COLO829 (cell line): ENCODE results near the gene OGFR.

Experiments used
- DNase-seq: peaks from one replicate; pipeline ENCODE4 v3.0.0; 2012; ENCODE audit warnings: low spot score

OGFR gene

DNA sequence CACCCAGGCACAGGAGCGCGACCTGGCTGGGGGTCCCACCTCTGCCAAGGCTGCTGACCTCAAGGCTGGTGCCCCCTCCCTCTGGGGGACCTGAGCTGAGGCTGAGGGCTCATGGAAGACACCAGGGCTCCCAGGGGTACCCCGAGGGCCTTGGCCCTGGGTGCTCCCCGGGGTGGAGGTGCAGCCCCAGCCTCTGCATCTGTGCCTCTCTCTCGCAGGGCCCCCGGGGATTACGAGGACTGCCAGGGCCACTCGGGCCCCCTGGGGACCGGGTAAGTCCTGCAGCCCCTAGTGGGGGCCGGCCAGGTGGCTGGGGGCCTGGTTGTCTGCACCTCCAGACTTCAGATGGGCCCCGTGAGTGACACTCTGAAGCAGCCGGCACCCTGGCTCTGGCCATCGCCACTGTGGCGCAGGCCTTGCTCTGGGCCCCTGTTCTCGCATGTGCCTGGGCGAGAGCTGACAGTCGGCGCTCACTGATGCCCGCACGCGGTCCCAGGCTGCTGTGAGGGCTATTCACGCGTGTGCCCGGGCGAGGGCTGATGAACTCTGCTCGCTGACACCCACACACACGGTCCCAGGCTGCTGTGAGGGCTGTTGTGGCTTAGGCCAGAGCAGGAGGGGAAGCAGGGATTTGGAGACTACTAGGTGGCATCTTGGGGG is 21.5 kb downstream of the OGFR start:
- no peak for DNase-seq

- no peak for DNase-seq
Measured at GRCh38 chr20:62826646-62827310, 22.1 kb downstream of the OGFR start.

DNA sequence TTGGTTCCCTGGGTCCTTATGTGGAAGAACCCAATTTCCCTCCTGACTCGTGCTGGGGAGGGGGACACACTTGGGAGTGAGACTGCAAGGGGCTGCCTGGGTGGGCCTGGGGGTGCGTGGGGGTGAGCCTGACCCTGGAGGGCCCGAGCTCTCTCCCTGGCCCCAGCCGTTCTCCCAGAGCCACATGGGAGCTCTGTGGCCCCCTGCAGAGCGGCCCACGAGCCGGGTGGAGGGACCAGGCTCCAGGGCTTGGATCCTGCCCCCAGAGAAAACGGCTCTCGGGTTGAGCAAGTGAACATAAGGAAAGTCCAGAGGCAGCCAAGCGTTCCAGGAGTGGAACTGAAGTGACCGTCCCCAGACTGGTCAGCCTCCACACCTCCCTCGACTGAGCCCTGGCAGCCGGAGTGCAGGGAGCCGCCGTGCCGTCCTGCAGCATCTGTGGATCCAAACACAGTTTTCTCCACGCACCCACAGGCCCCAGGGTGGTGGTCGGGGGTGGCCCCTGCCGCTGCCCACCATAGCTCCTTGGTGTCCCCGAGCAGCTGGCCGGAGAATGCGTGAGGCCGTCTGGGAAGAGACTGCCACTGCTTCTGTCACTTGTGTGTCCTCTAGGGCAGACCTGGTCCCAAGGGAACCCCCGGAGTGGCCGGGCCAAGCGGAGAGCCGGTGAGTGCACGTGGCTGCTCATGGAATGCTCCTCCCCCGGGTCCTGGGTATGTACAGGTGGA is 22.8 kb downstream of the OGFR start:
- DNase-seq = no peak

- DNase-seq = no peak
Measured at GRCh38 chr20:62828051-62828450, 23.4 kb downstream of the OGFR start.

- DNase-seq = no peak
Measured at GRCh38 chr20:62828511-62829230, 24.0 kb downstream of the OGFR start.

DNA sequence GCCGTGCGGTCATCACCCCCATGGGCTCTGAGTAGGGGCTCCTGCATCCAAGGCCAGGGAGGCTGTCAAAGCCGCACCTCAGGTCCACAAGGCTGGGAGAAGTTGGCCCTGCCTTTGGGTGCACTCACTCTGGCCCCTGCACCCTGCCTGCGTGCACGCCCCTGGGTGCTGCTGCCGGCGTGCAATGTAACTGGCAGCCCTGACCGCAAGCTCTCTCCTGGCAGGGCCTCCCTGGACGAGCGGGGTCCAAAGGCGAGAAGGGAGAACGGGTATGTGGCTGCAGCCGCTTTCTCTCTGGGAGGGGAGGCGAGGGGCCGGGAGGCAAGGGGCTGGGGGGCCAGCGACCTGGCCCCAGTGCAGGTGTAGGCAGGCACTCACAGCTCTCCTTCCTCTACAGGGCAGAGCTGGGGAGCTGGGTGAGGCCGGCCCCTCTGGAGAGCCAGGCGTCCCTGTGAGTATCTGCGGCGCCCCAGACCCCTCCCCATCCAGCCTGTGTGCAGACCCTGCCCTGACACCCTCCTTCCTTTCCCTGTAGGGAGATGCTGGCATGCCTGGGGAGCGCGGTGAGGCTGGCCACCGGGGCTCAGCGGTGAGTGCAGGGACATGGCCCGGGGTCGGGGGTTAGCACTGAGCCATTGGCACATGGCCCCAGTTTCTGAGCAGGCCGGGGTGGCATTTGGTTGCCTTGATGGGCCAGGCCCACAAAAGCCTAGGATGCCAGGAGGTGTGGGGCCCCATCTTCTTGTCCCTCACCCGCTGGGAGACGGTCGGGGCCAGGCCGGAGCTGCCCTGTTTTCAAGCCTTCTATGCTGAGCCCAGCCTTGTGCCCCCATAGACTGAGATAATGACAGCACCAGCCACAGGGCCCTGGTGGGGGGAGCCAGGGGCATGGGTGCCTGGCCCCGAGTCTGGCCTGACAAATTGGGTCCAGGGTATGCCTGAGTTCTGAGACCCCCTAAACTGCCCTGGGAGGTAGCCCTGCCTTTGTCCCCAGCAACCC is 24.9 kb downstream of the OGFR start:
- DNase-seq = no peak

- DNase-seq = no peak
Measured at GRCh38 chr20:62830251-62830650, 25.6 kb downstream of the OGFR start.

GRCh38 chr20:62830821-62831220 is 26.2 kb downstream of the OGFR start:
- DNase-seq = no peak

DNA sequence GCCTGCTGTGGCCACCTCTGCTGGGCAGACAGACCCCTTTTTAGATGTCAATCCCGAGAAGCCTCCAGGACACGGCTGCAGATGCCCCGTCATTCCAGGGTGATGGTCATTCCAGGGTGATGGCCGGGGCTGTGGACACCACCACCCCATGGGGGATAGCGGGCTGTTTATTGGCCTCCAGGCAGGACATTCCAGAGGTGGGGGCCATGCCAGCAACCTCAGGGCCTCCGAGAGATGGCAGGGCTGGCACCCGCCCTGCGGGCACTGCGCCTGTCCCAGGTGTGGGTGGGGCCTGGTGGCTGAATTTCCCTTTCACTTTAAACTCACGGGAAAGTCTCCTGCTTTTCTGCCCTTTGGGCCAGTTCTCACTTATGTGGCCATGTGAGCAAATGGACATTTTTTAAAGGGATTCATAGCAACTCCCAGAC is 26.7 kb downstream of the OGFR start:
- no peak for DNase-seq

- no peak for DNase-seq
Measured at GRCh38 chr20:62831854-62832211, 27.2 kb downstream of the OGFR start.

- no peak for DNase-seq
Measured at GRCh38 chr20:62832212-62832922, 27.7 kb downstream of the OGFR start.

DNA sequence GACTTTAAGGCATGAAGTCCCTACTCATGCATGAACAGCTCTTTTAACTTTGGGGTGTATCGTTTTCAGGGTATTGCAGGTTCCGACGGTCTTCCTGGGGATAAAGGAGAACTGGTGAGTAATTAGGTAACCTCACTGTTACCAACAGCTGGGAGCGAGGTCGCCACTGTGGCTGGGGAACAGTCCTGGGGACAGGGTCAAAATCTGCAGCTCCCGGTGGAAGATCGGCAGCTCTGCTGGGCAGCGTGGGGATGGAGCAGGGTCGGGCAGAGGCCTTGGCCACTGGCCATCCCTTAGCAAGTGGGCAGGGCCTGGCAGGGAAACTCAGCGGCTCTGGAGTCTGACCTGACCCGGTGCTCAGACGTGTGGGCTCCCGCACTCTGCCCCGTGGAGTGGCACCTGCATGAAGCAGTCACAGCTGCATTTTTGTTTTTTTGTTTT is 28.3 kb downstream of the OGFR start:
- DNase-seq = no peak

DNA sequence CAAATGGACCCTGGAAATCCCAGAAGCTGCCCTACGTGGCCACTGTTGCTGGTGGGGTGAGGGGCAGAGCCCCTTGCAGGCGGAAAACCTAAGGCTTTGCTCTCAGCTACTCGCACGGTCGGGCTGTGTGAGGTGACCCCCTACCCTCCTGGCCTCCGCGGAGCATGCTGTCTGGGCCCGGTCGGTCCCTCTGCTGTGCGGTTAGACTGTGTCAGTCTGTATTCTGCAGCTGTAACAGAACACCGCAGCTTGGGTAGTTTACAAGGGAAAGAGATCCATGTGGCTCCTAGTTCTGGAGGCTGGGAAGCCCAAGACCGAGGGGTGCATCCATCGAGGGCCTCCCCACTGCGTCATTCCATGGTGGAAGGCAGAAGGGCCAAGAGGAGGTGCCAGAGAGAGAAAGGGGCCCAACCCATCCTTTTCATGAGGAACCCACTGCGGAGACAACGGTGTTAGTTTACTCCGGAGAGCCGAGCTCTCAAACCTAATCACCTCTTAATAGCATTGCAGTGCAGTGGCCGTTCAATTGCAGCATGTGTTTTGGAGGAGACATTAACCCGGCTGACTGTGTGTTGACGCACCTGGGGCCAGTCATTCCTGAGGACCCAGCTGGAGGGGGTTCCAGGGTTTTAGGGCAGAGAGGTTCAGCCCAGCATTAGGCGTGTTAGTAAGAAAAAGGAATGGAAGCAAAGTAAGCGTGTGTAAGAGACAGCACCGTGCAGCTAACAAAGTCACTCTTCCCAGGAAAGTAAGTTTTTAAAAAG is 30.5 kb downstream of the OGFR start:
- no peak for DNase-seq

DNA sequence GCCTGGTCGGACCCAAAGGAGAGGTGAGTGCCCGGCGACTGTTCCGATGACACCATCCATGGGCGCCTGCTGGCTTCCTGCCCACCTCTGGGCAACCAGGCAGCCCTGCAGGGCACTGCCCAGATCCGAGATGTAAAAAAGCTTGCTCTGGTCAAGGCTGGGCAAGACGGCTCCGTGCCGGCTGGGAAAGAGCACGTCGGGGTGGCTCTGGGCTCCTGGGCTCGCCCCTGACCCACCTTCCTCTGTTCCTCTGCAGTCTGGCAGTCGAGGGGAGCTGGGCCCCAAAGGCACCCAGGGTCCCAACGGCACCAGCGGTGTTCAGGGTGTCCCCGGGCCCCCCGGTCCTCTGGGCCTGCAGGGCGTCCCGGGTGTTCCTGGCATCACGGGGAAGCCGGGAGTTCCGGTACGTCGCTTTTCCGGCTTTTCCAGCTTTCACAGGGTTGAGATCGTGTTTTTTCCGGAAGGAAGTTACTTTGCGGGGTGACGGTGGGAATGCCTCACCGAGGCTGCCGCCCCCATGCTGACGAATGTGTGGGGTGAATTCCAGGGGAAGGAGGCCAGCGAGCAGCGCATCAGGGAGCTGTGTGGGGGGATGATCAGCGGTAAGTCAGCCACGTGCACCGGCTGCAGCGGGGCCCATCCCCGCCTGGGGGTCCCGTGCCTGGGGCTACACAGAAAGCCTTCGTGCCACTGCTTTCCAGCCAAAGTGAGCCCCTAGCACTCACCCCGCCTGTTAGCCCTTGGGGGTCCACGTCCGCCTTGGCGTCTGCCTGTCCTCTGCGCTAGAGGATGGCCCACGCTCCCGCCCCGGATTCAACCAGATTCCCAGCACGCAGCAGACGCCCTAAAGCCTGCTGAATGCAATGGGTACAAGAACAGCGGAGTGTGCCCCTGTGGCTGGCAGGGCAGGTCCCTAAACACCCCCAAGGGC is 31.6 kb downstream of the OGFR start:
- DNase-seq = no peak

- no peak for DNase-seq
Measured at GRCh38 chr20:62836967-62837490, 32.4 kb downstream of the OGFR start.

DNA sequence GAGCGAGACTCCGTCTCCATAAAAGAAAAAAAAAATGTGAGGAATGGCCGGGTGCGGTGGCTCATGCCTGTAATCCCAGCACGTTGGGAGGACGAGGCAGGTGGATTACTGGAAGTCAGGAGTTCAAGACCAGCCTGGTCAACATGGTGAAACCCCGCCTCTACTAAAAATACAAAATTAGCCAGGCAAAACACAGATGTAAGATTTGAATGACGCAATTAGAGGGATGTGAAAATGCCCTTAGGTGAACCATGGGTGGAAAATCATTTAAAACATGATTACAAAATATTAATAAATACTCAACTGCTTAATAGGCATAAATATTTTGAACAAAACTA is 33.1 kb downstream of the OGFR start:
- DNase-seq = no peak

DNA sequence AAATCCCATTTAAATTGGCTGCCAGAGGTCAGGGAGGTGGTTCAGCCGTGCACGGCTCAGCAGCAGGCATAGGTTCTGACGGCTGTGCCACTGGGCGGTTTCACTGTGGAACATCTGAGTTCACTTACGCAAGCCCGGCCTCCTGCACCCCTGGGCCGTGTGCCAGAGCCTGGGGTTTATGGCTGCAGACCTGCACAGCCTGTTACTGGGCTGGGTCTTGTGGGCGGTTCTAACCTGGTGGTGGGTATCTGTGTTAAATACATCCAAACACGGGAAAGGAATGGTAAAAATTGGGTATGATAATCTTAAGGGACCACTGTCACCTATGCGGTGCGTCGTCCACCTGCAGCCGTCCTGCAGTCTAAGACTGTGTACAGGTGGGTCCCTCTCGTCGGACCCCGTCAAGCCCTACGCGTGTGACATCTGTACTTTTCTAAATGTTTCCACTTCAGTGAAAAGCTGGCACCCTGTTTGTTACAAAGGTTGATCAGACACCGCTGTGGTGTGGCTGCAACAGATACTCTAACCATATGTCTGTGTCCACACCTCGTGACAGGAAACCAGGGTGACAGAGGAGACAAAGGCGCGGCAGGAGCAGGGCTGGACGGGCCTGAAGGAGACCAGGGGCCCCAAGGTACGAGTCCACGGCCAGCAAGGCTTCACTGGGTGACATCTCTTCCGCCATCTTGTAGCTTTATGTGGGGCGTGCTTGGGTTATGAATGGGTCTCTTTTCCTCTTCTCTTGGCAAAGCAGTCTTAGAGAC is 33.7 kb downstream of the OGFR start:
- DNase-seq = no peak

- no peak for DNase-seq
Measured at GRCh38 chr20:62839261-62839660, 34.6 kb downstream of the OGFR start.
